ENCODE measurements around the gene FBXW7. TPM values are rescaled to one million over a fixed set of nuclear protein-coding genes. Genes with fewer than 3 reads are reported as not detected.
A peak's percentile ranks its signal among the peaks of the same experiment; 100 is the strongest.

FBXW7 gene
- total and polyA plus RNA-seq, 4 experiments from 2014 or later: 36.2 to 148 (median 92.9) TPM

DNA sequence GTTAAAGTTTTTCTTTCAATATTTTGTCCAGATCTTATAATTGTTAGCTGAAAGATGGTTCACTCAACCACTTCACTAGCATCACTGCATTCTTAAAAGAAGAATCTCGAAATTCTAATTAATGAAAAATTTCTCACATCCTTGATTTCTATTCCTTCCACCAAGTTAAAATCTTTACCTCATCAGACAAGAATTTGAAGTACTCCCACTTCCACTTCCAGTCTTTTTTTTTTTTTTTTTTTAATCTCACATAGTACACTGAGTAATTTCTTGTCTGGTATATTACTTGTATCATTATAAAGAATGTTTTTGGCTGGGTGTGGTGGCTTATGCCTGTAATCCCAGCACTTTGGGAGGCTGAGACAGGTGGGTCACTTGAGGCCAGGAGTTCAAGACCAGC, 73.2 kb downstream of the FBXW7 start:
- peaks cover 61% of the 10 kb centered on the region for H3K4me1 ChIP-seq (ENCODE audit: insufficient read depth, low read length)
- intact Hi-C loops (cut with micrococcal nuclease): no loop called here
- H3K36me3 ChIP-seq (ENCODE audit: insufficient read depth, low read length): no peaks in the 10 kb centered on the region
- Mint-ChIP-seq H3K4me3 (no peak overlapping the region), H3K27me3 (no peaks in the 10 kb centered on the region), H3K36me3 (peaks cover 4 to 13% of the 10 kb centered on the region in 2 donors), H3K27ac (no peak overlapping the region), H3K9me3 (no peaks in the 10 kb centered on the region), H3K4me1 (peaks cover 49 to 75% (median 62%) of the 10 kb centered on the region in 4 donors)
- CTCF ChIA-PET (ENCODE audit: partially characterized antibody): no interaction called here
- H3K27me3 ChIP-seq (ENCODE audit: insufficient read depth, low read length): no peaks in the 10 kb centered on the region
- no peaks in the 10 kb centered on the region for H3K9me3 ChIP-seq (ENCODE audit: control insufficient read depth in 1 of 2, low read length in 2 of 2)
- DNase-seq: no peak
- H3K27ac ChIP-seq (ENCODE audit: low read depth, low read length): no peak overlapping the region
- no peak overlapping the region for H3K4me3 ChIP-seq (ENCODE audit: low read length in 2 of 2)
- POLR2A ChIA-PET (ENCODE audit: partially characterized antibody): no interaction called here

DNA sequence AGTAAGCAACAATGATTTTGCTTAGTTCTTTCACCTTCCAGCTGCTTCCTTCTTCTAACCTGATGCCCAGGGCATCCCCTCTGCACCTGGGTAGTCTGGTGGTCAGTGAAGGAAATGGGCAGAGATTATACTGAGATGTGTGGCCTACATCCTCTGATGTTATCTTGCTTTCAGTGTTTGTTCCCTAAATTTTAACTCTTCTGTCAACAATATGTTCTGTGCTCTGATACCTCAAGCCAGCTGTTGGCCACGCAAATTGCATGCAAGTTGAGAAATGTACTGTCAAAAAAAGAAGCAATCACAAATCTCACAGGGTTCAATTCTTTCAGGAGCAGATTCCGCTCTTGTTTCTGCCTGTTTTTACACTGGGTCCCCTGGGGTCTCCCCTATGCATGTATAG, 73.8 kb downstream of the FBXW7 start:
- Mint-ChIP-seq H3K36me3 (peaks cover under 1 to 8% of the 10 kb centered on the region in 2 donors), H3K9me3 (no peaks in the 10 kb centered on the region), H3K27ac (peak overlapping the region in 3 of 7 donors; percentile 38 to 57 (median 53)), H3K27me3 (no peaks in the 10 kb centered on the region), H3K4me3 (peak overlapping the region in 1 of 8 donors; percentile 19), H3K4me1 (peaks cover 47 to 72% (median 59%) of the 10 kb centered on the region in 4 donors)
- H3K4me3 ChIP-seq (ENCODE audit: low read length in 2 of 2): no peak overlapping the region
- ChIA-PET POLR2A (ENCODE audit: partially characterized antibody) (no interaction called here), CTCF (ENCODE audit: partially characterized antibody) (no interaction called here)
- DNase-seq: no peak
- peaks cover 61% of the 10 kb centered on the region for H3K4me1 ChIP-seq (ENCODE audit: insufficient read depth, low read length)
- H3K9me3 ChIP-seq (ENCODE audit: control insufficient read depth in 1 of 2, low read length in 2 of 2): no peaks in the 10 kb centered on the region
- intact Hi-C loops (cut with micrococcal nuclease): no loop called here
- no peaks in the 10 kb centered on the region for H3K27me3 ChIP-seq (ENCODE audit: insufficient read depth, low read length)
- H3K27ac ChIP-seq (ENCODE audit: low read depth, low read length): no peak overlapping the region
- H3K36me3 ChIP-seq (ENCODE audit: insufficient read depth, low read length): no peaks in the 10 kb centered on the region

DNA sequence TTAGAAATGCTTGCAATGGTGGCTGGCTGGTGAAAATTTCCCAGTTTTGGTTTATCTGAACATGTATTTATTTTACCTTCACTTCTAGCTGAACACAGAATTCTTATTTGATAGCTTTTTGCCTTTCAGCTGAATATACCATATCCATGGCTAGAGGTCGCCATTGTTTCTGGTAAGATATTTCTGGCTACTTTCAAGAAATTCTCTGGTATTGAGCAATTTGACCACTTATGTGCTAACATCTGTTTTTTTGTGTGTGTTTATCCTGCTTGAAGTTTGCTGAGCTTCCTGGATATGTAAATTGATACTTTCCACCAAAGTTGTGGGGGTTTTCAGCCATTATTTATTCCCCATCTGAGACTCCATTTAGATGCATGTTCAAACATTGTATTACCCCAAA, 75.4 kb downstream of the FBXW7 start:
- Mint-ChIP-seq H3K4me1 (peaks cover 52 to 77% (median 65%) of the 10 kb centered on the region in 4 donors), H3K9me3 (no peaks in the 10 kb centered on the region), H3K27me3 (no peaks in the 10 kb centered on the region), H3K27ac (peak overlapping the region in 1 of 7 donors; percentile 48), H3K4me3 (peak overlapping the region in 1 of 8 donors; percentile 27), H3K36me3 (peaks cover 0 to 8% of the 10 kb centered on the region in 2 donors)
- POLR2A ChIA-PET (ENCODE audit: partially characterized antibody): no interaction called here
- CTCF ChIA-PET (ENCODE audit: partially characterized antibody): no interaction called here
- Histone ChIP-seq H3K4me1 (ENCODE audit: insufficient read depth, low read length) (peaks cover 58% of the 10 kb centered on the region), H3K4me3 (ENCODE audit: low read length in 2 of 2) (no peak overlapping the region), H3K27me3 (ENCODE audit: insufficient read depth, low read length) (no peaks in the 10 kb centered on the region), H3K27ac (ENCODE audit: low read depth, low read length) (no peak overlapping the region), H3K36me3 (ENCODE audit: insufficient read depth, low read length) (no peaks in the 10 kb centered on the region), H3K9me3 (ENCODE audit: control insufficient read depth in 1 of 2, low read length in 2 of 2) (no peaks in the 10 kb centered on the region)
- no peak for DNase-seq
- intact Hi-C loops (cut with micrococcal nuclease): no loop called here

DNA sequence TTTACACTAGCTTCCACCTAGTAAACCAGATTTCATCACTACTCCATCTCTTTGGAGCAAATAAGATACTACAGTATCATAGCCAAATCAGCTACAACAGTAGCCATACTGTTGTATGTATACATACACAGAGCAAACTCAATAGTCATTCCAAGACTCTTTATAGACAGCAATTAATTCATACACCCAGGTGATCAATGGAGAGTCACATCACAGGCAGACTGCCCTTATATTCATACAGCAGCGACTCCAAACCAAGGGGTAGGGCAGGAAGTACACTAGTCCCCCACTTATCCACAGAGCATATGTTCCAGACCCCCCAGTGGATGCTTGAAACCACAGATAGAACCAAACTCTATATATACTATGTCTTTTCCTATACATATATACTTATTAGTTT, 76.6 kb downstream of the FBXW7 start:
- Histone ChIP-seq H3K4me1 (ENCODE audit: insufficient read depth, low read length) (peaks cover 50% of the 10 kb centered on the region), H3K27me3 (ENCODE audit: insufficient read depth, low read length) (no peaks in the 10 kb centered on the region), H3K27ac (ENCODE audit: low read depth, low read length) (no peak overlapping the region), H3K36me3 (ENCODE audit: insufficient read depth, low read length) (no peaks in the 10 kb centered on the region), H3K4me3 (ENCODE audit: low read length in 2 of 2) (no peak overlapping the region), H3K9me3 (ENCODE audit: control insufficient read depth in 1 of 2, low read length in 2 of 2) (no peaks in the 10 kb centered on the region)
- H3K27ac Mint-ChIP-seq: peak overlapping the region; percentile 10 to 81 (median 66)
- no peak for DNase-seq
- no peaks in the 10 kb centered on the region for H3K27me3 Mint-ChIP-seq
- H3K36me3 Mint-ChIP-seq: peaks cover 0 to 8% of the 10 kb centered on the region in 2 donors
- peaks cover 51 to 73% (median 65%) of the 10 kb centered on the region in 4 donors for H3K4me1 Mint-ChIP-seq
- POLR2A ChIA-PET (ENCODE audit: partially characterized antibody): interaction anchor here (1.1 to 1.2 kb wide), 2 partner anchors 11 to 77 kb away, joined by 4 read pairs; partner anchors contain the start of gene FBXW7
- peak overlapping the region in 6 of 8 donors; percentile 2 to 74 (median 26) for H3K4me3 Mint-ChIP-seq
- no peaks in the 10 kb centered on the region for H3K9me3 Mint-ChIP-seq
- intact Hi-C loops (cut with micrococcal nuclease): loop anchor here (5.0 kb wide), 1 partner anchor 43 kb away; no protein-coding TSS in a partner anchor
- CTCF ChIA-PET (ENCODE audit: partially characterized antibody): interaction anchor here (0.7 to 1.9 kb wide), 5 partner anchors 20 to 182 kb away, joined by 3 to 6 read pairs (median 3); no protein-coding TSS in a partner anchor

DNA sequence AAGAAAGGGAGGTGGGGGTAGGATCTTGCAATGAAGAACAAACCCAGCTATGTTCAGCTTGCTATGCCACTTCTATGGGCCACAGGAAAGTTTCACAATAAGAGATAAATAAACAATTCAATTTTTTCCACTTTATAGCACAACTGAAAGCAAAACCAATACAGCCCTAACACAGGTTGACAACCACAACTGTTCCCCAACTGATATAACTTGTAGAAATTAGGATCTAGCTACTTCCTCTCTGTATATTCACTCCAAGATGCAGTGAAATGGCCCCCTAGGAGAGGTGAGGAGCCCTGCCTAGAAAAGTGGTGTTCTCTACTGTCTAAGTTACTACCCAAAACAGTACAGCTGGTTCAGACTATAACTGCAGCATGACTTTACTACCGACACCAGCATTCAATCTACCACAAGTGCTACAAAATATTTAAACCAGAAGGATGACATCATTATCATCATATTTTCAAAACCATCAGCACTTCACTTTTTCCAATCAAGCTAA, 77.0 kb downstream of the FBXW7 start:
- Histone ChIP-seq H3K9me3 (ENCODE audit: control insufficient read depth in 1 of 2, low read length in 2 of 2) (no peaks in the 10 kb centered on the region), H3K27ac (ENCODE audit: low read depth, low read length) (no peak overlapping the region), H3K4me3 (ENCODE audit: low read length in 2 of 2) (no peak overlapping the region), H3K36me3 (ENCODE audit: insufficient read depth, low read length) (no peaks in the 10 kb centered on the region), H3K4me1 (ENCODE audit: insufficient read depth, low read length) (peaks cover 46% of the 10 kb centered on the region), H3K27me3 (ENCODE audit: insufficient read depth, low read length) (no peaks in the 10 kb centered on the region)
- Mint-ChIP-seq H3K4me1 (peaks cover 47 to 70% (median 61%) of the 10 kb centered on the region in 4 donors), H3K36me3 (peaks cover 0 to 8% of the 10 kb centered on the region in 2 donors), H3K9me3 (no peaks in the 10 kb centered on the region), H3K27ac (peak overlapping the region; percentile 10 to 81 (median 66)), H3K4me3 (peak overlapping the region in 6 of 8 donors; percentile 5 to 74 (median 26)), H3K27me3 (no peaks in the 10 kb centered on the region)
- intact Hi-C loops (cut with micrococcal nuclease): loop anchor here (5.0 kb wide), 1 partner anchor 43 kb away; no protein-coding TSS in a partner anchor
- DNase-seq: peak in 3 of 5 donors; percentile 1 to 31 (median 10)
- ChIA-PET CTCF (ENCODE audit: partially characterized antibody) (interaction anchor here (0.6 to 1.9 kb wide), 6 partner anchors 20 to 183 kb away, joined by 3 to 6 read pairs (median 3); no protein-coding TSS in a partner anchor), POLR2A (ENCODE audit: partially characterized antibody) (interaction anchor here (1.1 to 1.2 kb wide), 2 partner anchors 10 to 77 kb away, joined by 4 read pairs; partner anchors contain the start of gene FBXW7)

DNA sequence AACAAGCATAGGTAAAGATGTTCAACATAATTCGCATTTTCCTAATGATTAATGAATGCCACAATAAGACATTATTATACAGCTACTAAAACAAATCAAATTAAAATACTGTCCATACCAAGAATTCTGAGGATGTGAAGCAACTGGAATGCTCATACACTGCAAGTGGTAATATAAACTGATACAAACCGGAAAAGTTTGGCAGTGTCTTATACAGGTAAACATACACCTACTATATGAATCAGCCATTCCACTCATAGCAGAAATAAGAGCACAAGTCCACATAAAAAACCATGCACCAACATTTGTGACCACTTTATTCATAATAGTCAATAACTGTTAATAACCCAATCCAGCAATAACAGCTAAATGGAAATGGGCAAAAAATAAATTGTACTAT, 79.3 kb downstream of the FBXW7 start:
- H3K9me3 Mint-ChIP-seq: no peaks in the 10 kb centered on the region
- H3K36me3 Mint-ChIP-seq: peaks cover 0 to 4% of the 10 kb centered on the region in 2 donors
- H3K4me1 Mint-ChIP-seq: peaks cover 34 to 52% (median 44%) of the 10 kb centered on the region in 4 donors
- Histone ChIP-seq H3K27ac (ENCODE audit: low read depth, low read length) (no peak overlapping the region), H3K27me3 (ENCODE audit: insufficient read depth, low read length) (no peaks in the 10 kb centered on the region), H3K36me3 (ENCODE audit: insufficient read depth, low read length) (no peaks in the 10 kb centered on the region), H3K9me3 (ENCODE audit: control insufficient read depth in 1 of 2, low read length in 2 of 2) (no peaks in the 10 kb centered on the region), H3K4me3 (ENCODE audit: low read length in 2 of 2) (no peak overlapping the region), H3K4me1 (ENCODE audit: insufficient read depth, low read length) (peaks cover 27% of the 10 kb centered on the region)
- no peak overlapping the region for H3K27ac Mint-ChIP-seq
- ChIA-PET CTCF (ENCODE audit: partially characterized antibody) (interaction anchor here (0.6 to 1.2 kb wide), 4 partner anchors 16 to 1186 kb away, joined by 3 read pairs; no protein-coding TSS in a partner anchor), POLR2A (ENCODE audit: partially characterized antibody) (no interaction called here)
- intact Hi-C loops (cut with micrococcal nuclease): loop anchor here (5.0 kb wide), 1 partner anchor 46 kb away; no protein-coding TSS in a partner anchor
- no peaks in the 10 kb centered on the region for H3K27me3 Mint-ChIP-seq
- no peak overlapping the region for H3K4me3 Mint-ChIP-seq
- no peak for DNase-seq

DNA sequence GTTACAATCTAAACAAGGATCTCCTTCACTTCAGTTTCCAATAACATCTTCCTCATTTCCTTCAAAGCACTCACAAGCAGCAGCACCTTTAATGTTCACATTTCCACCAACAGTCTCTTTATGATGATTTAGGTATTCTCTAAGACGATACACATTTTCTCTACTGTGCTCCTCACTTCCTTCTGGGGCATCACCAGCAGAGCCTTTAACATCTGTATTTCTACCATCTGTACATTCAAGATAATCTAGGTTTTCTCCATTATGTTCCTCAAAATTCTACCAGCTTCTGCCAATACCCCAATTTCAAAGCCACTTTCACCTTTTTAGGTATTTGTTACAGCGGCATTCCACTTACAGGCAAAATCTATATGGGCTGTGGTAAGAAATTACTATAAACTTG, 80.6 kb downstream of the FBXW7 start:
- Histone ChIP-seq H3K4me1 (ENCODE audit: insufficient read depth, low read length) (peaks cover 27% of the 10 kb centered on the region), H3K27ac (ENCODE audit: low read depth, low read length) (no peak overlapping the region), H3K36me3 (ENCODE audit: insufficient read depth, low read length) (no peaks in the 10 kb centered on the region), H3K4me3 (ENCODE audit: low read length in 2 of 2) (no peak overlapping the region), H3K9me3 (ENCODE audit: control insufficient read depth in 1 of 2, low read length in 2 of 2) (no peaks in the 10 kb centered on the region), H3K27me3 (ENCODE audit: insufficient read depth, low read length) (no peaks in the 10 kb centered on the region)
- no peak overlapping the region for H3K4me3 Mint-ChIP-seq
- no peaks in the 10 kb centered on the region for H3K9me3 Mint-ChIP-seq
- POLR2A ChIA-PET (ENCODE audit: partially characterized antibody): no interaction called here
- H3K27me3 Mint-ChIP-seq: no peaks in the 10 kb centered on the region
- peaks cover 32 to 47% (median 37%) of the 10 kb centered on the region in 4 donors for H3K4me1 Mint-ChIP-seq
- no peaks in the 10 kb centered on the region for H3K36me3 Mint-ChIP-seq
- H3K27ac Mint-ChIP-seq: peak overlapping the region in 4 of 7 donors; percentile 1 to 35 (median 14)
- CTCF ChIA-PET (ENCODE audit: partially characterized antibody): interaction anchor here (1.3 to 1.4 kb wide), 2 partner anchors 47 to 284 kb away, joined by 3 to 6 read pairs; no protein-coding TSS in a partner anchor
- intact Hi-C loops (cut with micrococcal nuclease): loop anchor here (5.0 kb wide), 1 partner anchor 47 kb away; no protein-coding TSS in a partner anchor
- no peak for DNase-seq

All from CD4-positive, alpha-beta memory T cell (primary cell).